ENCODE data around the gene MAN1A2. TPM values are rescaled to one million over a fixed set of nuclear protein-coding genes. Genes with fewer than 3 reads are reported as not detected.

Gene MAN1A2
- total and polyA plus RNA-seq, 2 experiments from 2014 or later: 24.7 to 45.0 TPM

- H3K36me3 ChIP-seq (replicated peaks; ENCODE audit: insufficient read depth, low read depth): no peaks in the 10 kb centered on the region
- peaks cover 100% of the 10 kb centered on the region for H3K79me2 ChIP-seq
- no peak overlapping the region for H3K27ac ChIP-seq
- H3K4me2 ChIP-seq: no peak overlapping the region
- peaks cover 43% of the 10 kb centered on the region for H4K20me1 ChIP-seq (ENCODE audit: insufficient read depth, poor library complexity, severe bottlenecking)
- no peaks in the 10 kb centered on the region for H3K9me3 ChIP-seq (ENCODE audit: low read depth)
- H3K4me3 ChIP-seq: no peak overlapping the region
- H3K27me3 ChIP-seq: no peaks in the 10 kb centered on the region
- no peak overlapping the region for H2AFZ ChIP-seq
- TF ChIP-seq EZH2 (IDR thresholded peaks at IDR 0.05; ENCODE audit: borderline replicate concordance): no peak
- no peak for DNase-seq (ENCODE audit: low spot score)
- 96% methylated on average over 5 of the region's 5 CpGs for WGBS (ENCODE audit: low lambda C conversion rate, missing lambda C conversion rate)
- H3K9me2 ChIP-seq (replicated peaks; ENCODE audit: insufficient read depth): no peaks in the 10 kb centered on the region
- H3K4me1 ChIP-seq (ENCODE audit: insufficient read depth): peaks cover 13% of the 10 kb centered on the region
Observed at GRCh38 chr1:117372863-117373412, 5.7 kb downstream of the MAN1A2 start.

- no peaks in the 10 kb centered on the region for H3K36me3 ChIP-seq (replicated peaks; ENCODE audit: insufficient read depth, low read depth)
- H3K79me2 ChIP-seq: peaks cover 100% of the 10 kb centered on the region
- H2AFZ ChIP-seq: no peak overlapping the region
- H4K20me1 ChIP-seq (ENCODE audit: insufficient read depth, poor library complexity, severe bottlenecking): peaks cover 39% of the 10 kb centered on the region
- no peak for DNase-seq (ENCODE audit: low spot score)
- H3K27ac ChIP-seq: no peak overlapping the region
- TF ChIP-seq EZH2 (IDR thresholded peaks at IDR 0.05; ENCODE audit: borderline replicate concordance) (no peak), EZH2phosphoT487 (IDR thresholded peaks at IDR 0.05; ENCODE audit: low read depth, severe bottlenecking, unreplicated experiment) (no peak), CTCF (IDR thresholded peaks at IDR 0.05; ENCODE audit: poor library complexity) (no peak)
- H3K9me3 ChIP-seq (ENCODE audit: low read depth): no peaks in the 10 kb centered on the region
- no peaks in the 10 kb centered on the region for H3K9me2 ChIP-seq (replicated peaks; ENCODE audit: insufficient read depth)
- no peaks in the 10 kb centered on the region for H3K27me3 ChIP-seq
- H3K4me2 ChIP-seq: no peak overlapping the region
- no peak overlapping the region for H3K4me3 ChIP-seq
- peaks cover 13% of the 10 kb centered on the region for H3K4me1 ChIP-seq (ENCODE audit: insufficient read depth)
- 80% methylated on average over 4 of the region's 4 CpGs for WGBS (ENCODE audit: low lambda C conversion rate, missing lambda C conversion rate)
Observed at GRCh38 chr1:117373932-117374331, 6.7 kb downstream of the MAN1A2 start.

GRCh38 chr1:117375327-117375726 lies 8.1 kb downstream of the MAN1A2 start:
- Histone ChIP-seq H3K79me2 (peaks cover 100% of the 10 kb centered on the region), H3K4me3 (no peak overlapping the region), H3K27ac (no peak overlapping the region), H2AFZ (no peak overlapping the region), H3K4me1 (ENCODE audit: insufficient read depth) (peaks cover 13% of the 10 kb centered on the region), H4K20me1 (ENCODE audit: insufficient read depth, poor library complexity, severe bottlenecking) (peaks cover 26% of the 10 kb centered on the region), H3K27me3 (no peaks in the 10 kb centered on the region), H3K36me3 (replicated peaks; ENCODE audit: insufficient read depth, low read depth) (no peaks in the 10 kb centered on the region), H3K9me2 (replicated peaks; ENCODE audit: insufficient read depth) (no peaks in the 10 kb centered on the region), H3K4me2 (no peak overlapping the region), H3K9me3 (ENCODE audit: low read depth) (no peaks in the 10 kb centered on the region)
- WGBS (ENCODE audit: low lambda C conversion rate, missing lambda C conversion rate): 97% methylated on average over 1 of the region's 1 CpG
- no peak for TF ChIP-seq CTCF (IDR thresholded peaks at IDR 0.05; ENCODE audit: poor library complexity)
- TF ChIP-seq EZH2 (IDR thresholded peaks at IDR 0.05; ENCODE audit: borderline replicate concordance): no peak
- TF ChIP-seq EZH2phosphoT487 (IDR thresholded peaks at IDR 0.05; ENCODE audit: low read depth, severe bottlenecking, unreplicated experiment): no peak
- DNase-seq (ENCODE audit: low spot score): no peak

- no peak overlapping the region for H3K27ac ChIP-seq
- DNase-seq (ENCODE audit: low spot score): no peak
- no peaks in the 10 kb centered on the region for H3K9me2 ChIP-seq (replicated peaks; ENCODE audit: insufficient read depth)
- no peak overlapping the region for H2AFZ ChIP-seq
- peaks cover 95% of the 10 kb centered on the region for H3K79me2 ChIP-seq
- H3K27me3 ChIP-seq: no peaks in the 10 kb centered on the region
- no peaks in the 10 kb centered on the region for H3K36me3 ChIP-seq (replicated peaks; ENCODE audit: insufficient read depth, low read depth)
- peaks cover 4% of the 10 kb centered on the region for H3K9me3 ChIP-seq (ENCODE audit: low read depth)
- WGBS (ENCODE audit: low lambda C conversion rate, missing lambda C conversion rate): 92% methylated on average over 2 of the region's 2 CpGs
- peaks cover 16% of the 10 kb centered on the region for H4K20me1 ChIP-seq (ENCODE audit: insufficient read depth, poor library complexity, severe bottlenecking)
- H3K4me1 ChIP-seq (ENCODE audit: insufficient read depth): no peaks in the 10 kb centered on the region
- TF ChIP-seq CTCF (IDR thresholded peaks at IDR 0.05; ENCODE audit: poor library complexity) (no peak), EZH2phosphoT487 (IDR thresholded peaks at IDR 0.05; ENCODE audit: low read depth, severe bottlenecking, unreplicated experiment) (no peak), EZH2 (IDR thresholded peaks at IDR 0.05; ENCODE audit: borderline replicate concordance) (no peak)
- no peak overlapping the region for H3K4me3 ChIP-seq
- H3K4me2 ChIP-seq: no peak overlapping the region
Observed at GRCh38 chr1:117387060-117387633, 19.9 kb downstream of the MAN1A2 start.

All from hepatocyte (in vitro differentiated cells).